IPS-20b (cell line): ENCODE results near the gene YWHAH.

ENCODE experiments used
- H3K27ac ChIP-seq: one replicate; pipeline ENCODE4 v1.5.1; 2013; ENCODE audit warnings: low read length
- H3K27me3 ChIP-seq: 2 replicates; pipeline ENCODE4 v1.6.1; 2013; ENCODE audit warnings: mild to moderate bottlenecking, low read length, inconsistent platforms; ENCODE audit not compliant: insufficient read depth
- H3K36me3 ChIP-seq: 2 replicates; pipeline ENCODE4 v1.6.1; 2013; ENCODE audit warnings: low read depth, mild to moderate bottlenecking, inconsistent platforms, low read length, moderate library complexity; ENCODE audit not compliant: insufficient read depth
- H3K4me1 ChIP-seq: 2 replicates; pipeline ENCODE4 v1.6.1; 2013; ENCODE audit warnings: mild to moderate bottlenecking, control low read depth, inconsistent platforms, low read length, moderate library complexity; ENCODE audit not compliant: insufficient read depth
- H3K4me3 ChIP-seq: 2 replicates; pipeline ENCODE4 v1.5.1; 2013; ENCODE audit warnings: mild to moderate bottlenecking, low read length, inconsistent platforms
- H3K9ac ChIP-seq: 2 replicates; pipeline ENCODE4 v1.6.1; 2013; ENCODE audit warnings: low read depth, mild to moderate bottlenecking, inconsistent platforms, low read length, moderate library complexity
- H3K9me3 ChIP-seq: 2 replicates; pipeline ENCODE4 v1.6.1; 2013; ENCODE audit warnings: mild to moderate bottlenecking, low read depth, low read length, inconsistent platforms; ENCODE audit not compliant: insufficient read depth

Gene YWHAH

DNA sequence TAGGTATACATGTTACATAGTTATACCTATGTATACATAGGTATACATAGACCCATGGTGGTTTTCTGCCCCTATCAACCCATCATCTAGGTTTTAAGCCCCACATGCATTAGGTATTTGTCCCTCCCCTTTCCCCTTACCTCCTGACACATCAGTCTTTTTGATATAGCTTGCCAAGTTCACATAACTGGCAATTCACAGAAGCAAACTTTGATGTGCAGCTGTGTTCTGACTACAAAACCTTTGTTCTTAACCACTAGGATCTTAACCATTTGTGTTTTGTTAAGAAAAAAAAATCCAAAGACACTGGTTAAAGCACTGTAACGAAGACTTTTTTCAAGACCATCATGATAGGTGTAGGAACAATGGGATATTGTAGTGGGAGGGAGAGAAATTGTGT, 55.8 kb downstream of the YWHAH start:
- no peaks in the 10 kb centered on the region for H3K9me3 ChIP-seq
- no peaks in the 10 kb centered on the region for H3K27me3 ChIP-seq
- H3K9ac ChIP-seq: no peak overlapping the region
- H3K4me3 ChIP-seq: no peak overlapping the region
- no peaks in the 10 kb centered on the region for H3K4me1 ChIP-seq
- no peaks in the 10 kb centered on the region for H3K36me3 ChIP-seq
- no peak overlapping the region for H3K27ac ChIP-seq

DNA sequence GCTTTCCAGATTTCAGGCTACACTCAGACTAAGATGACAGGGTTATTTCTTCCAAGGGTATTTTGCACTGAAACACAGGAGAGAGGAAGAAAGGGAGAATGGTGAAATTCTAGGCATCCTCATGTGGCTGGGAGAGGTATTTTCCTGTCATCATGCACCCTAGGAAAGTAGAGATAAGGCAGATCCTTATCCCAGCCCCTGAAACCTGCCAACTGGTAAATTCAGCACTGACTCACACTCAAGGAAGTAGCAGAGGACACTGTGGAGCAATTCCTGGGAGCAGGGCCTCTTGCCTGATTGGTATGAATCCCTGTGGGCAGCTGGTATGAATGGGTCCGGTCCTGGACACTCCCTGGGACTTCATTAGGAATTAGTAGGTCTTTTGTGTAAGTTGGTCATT, 61.1 kb downstream of the YWHAH start:
- Histone ChIP-seq H3K9me3 (no peaks in the 10 kb centered on the region), H3K27ac (no peak overlapping the region), H3K4me3 (no peak overlapping the region), H3K36me3 (no peaks in the 10 kb centered on the region), H3K9ac (no peak overlapping the region), H3K4me1 (no peaks in the 10 kb centered on the region), H3K27me3 (no peaks in the 10 kb centered on the region)
